GM19238 (cell line): ENCODE results near the gene TNIP2.
"Not testable (repeated sequence)": the region's sequence is repeated elsewhere in the genome, so short reads cannot be mapped to it uniquely, and the experiment has no call there.

Experiments
- DNase-seq: peaks from one replicate; pipeline ENCODE4 v3.0.0; 2011; ENCODE audit warnings: low spot score; ENCODE audit not compliant: insufficient read length

TNIP2 gene

GRCh38 chr4:2793586-2794485 lies 37.7 kb upstream of the TNIP2 start:
- DNase-seq: no peak

- DNase-seq: no peak
Observed at GRCh38 chr4:2792711-2793585, 36.8 kb upstream of the TNIP2 start, which contains the start of gene SH3BP2. SH3BP2 (plus strand) TSS chr4:2793085; CDS start chr4:2820618, 27,533 bp downstream.

GRCh38 chr4:2792396-2792710 lies 36.2 kb upstream of the TNIP2 start:
- DNase-seq: no peak

- no peak for DNase-seq
Observed at GRCh38 chr4:2791518-2792395, 35.6 kb upstream of the TNIP2 start.

DNA sequence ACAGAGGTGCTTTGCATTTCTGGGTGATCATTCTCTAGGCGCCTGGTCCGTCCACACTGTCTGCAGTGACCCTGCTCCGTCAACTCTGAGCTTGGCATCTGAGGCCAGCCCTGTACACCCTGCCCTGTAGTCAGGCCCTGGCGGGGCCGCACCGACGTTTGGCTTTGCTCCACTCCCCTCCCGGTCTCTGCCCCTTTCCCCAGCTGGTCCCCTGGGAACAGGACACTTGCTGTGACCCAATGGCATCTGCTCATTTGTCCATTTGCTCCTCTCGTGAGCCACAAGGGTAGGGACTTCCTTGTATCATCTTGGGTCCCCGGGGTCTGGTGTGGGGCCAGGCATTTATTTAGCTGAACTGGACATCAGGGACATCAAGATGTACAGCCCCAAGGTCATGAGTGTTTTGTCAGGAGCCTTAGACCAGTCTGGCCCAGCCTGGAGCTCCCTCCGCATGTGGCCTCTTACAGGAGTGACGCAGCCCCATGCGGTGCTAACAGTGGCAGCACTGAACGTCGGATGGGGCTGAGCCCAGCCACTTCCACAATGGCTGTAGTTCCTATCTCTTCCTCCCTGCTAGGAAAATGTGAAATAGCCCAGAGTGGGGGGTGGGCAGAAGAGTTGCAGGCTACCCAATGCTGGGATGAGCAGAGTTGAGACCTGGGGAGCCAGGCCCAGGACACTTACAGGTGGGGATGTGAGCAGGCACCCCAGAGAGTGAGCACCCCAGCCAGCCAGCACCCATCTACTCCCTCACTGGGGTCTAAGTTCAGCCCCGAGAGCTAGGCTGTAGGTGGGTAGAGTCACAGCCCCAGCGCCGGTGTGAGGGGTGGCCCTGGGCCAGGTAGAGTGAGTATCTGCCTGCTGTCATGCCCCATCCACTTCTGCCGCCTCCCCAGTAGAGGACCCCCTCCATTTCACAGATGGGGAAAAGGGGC lies 34.7 kb upstream of the TNIP2 start:
- no peak for DNase-seq

DNA sequence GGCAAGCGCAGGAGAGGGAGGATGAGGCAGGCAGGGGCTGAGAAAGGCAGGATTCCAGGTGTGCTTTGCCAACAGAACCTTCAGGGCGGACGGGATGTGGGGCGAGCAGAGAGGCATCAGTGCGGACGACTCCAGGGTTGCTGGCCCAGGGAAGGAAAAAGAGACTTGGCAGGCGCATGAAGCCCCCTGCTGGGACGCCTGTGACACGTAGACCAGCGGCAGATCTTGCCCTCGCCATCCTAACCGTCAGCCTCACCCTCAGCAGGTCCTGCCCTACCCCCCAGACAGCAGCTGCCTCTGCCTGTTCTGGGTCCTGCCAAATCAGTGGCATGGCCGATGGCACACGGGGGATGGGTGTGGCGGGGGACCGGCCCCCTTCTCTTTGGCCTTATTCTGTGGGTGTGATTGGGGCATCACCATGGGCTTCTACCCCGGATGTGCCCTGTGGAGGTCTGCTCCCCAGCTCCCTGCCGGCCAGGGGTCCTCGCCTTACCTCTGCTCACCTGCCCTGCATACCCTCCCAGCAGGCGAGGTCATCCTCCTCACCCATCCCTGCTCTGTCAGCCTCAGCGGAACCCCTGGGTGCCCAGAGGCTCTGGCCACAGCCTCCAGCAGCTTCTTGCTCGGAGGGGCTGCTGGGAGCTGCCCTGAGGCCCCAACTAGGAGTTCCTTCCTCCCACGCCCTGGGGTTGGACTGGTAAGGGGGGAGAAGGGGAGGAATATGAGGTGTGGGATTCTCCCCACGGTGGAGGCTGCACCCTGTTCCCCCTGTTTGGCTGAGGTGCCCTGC lies 33.9 kb upstream of the TNIP2 start:
- DNase-seq: no peak

GRCh38 chr4:2789351-2789750 lies 33.2 kb upstream of the TNIP2 start:
- DNase-seq: no peak

DNA sequence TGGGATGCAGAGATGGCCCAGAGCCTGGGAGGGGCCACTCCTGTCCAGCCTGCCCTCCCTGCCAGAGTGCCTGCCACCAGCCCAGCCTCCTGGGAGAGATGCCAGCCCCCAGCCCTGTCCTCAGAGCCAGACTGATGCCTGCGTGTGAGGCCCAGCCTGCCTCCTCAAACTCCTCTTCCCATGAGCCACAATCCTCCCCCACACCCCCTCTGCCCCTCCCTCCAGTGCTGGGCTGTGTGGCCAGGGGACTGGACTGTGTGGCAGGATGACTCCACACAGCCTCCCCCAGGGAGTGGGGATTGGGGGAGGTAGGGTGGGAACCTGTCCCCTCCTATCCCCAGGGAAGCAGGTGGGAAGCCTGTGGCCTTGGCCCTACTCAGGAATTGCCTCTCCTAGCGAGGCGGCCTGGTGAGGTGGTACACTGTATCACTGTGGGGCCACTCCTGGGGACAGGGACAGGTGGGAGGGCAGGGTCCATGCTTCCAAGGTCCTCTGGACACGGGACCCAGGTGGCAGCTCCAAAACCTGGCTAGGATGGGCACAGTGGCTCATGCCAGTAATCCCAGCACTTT lies 32.5 kb upstream of the TNIP2 start:
- no peak for DNase-seq

DNA sequence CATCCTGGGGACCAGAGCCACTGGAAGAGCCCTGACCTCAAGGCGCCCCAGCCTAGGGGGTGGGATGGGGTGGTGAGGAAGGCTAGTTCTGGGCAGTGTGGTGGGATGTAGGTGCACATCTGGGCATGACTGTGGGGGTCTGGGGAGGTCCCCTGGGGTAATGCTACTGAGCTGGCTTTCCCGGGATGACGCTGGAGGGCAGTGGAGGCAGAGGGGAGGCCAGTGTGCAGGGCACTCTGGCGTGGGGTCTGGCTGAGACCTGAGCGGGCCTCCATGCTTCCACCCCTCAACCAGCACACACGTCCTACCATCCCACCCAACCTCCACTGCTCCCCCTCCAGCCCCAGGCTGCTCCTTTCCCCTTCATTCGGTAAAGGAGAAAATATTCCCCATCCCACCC lies 32.0 kb upstream of the TNIP2 start:
- DNase-seq: no peak

DNA sequence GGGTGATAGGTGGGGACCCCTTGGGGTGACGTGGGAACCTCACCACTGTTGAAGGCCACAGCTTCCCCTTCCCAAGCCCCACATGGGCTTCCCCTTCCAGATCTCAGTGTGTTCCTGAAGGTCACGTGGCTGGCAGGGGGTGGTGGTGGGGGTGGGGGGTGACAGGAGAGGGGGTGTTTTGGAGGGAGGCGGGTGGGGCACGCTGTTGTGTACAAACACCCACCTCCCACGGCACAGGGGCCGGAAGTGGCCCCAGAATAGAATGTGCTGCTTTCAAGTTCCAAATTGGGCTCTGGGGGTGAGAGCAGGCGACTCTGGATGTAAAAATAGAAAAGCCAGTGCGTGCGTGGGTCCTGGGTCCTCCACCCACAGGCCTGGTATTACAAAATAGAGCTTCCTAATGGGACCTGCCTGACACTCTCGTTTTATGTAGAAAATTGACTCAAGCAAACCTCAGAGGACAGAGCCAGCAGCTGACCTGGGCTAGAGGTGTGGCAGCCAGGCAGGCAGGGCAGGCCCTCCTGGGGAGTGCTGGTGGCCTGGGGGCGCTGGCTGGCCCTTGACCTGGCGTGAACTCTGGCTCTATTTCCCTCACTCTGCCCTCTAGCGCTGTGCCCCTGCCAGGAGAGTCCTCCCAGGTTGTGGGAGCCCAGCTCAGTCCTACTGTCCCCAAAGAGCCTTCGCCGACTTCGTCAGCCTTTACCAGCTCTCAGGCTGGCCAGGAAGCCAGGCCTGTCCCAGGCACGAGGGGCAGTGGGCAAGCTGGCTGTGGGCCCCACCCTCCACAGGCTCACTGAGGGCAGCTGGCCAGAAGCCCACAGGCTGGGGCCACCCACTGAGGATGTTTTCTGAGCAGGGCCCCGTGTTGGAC lies 31.3 kb upstream of the TNIP2 start:
- peak; percentile 71 for DNase-seq

- DNase-seq: no peak
Observed at GRCh38 chr4:2786794-2787229, 30.7 kb upstream of the TNIP2 start.

GRCh38 chr4:2786152-2786671 lies 30.1 kb upstream of the TNIP2 start:
- peak; percentile 41 for DNase-seq

- DNase-seq: no peak
Observed at GRCh38 chr4:2785613-2786012, 29.5 kb upstream of the TNIP2 start.

- DNase-seq: no peak
Observed at GRCh38 chr4:2783790-2784189, 27.7 kb upstream of the TNIP2 start.

- DNase-seq: no peak
Observed at GRCh38 chr4:2781911-2782310, 25.8 kb upstream of the TNIP2 start.

DNA sequence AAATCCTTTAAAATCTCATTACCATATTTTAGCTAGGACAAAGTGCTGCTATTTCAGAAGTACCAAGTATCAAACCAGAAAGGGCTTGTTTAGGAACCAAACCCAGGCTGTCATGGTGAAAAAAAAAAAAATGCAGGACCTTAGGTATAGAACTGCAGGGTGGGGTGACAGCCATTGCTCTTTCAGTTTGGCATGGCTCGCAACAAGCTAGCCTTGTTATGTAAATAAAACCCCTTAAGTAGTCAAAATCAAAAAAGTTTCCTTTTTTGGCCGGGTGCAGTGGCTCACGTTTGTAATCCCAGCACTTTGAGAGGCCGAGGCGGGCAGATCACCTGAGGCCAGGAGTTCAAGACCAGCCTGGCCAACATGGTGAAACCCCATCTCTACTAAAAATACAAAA lies 24.5 kb upstream of the TNIP2 start:
- not testable (repeated sequence) for DNase-seq

GRCh38 chr4:2771264-2771663 lies 15.1 kb upstream of the TNIP2 start:
- DNase-seq: no peak

DNA sequence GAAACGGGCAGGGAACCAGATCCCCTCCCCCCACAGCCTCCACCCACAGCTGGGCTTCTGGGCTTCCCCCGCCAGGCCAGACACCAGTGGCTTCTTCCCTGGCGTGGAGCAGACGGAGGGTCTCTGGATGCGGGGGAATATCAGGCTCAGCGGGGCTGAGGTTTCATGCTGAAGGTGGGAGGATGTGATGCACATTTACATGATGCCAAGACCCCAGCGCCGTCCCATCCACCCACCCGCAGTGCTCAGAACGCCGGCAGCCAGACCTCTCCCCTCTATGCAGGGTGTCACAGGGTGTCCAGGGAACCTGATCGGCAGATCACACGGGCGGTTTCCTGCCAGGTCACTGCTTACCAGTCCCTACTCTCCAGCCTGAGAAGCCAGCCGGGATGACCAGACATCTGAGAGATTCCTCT lies 12.8 kb upstream of the TNIP2 start:
- DNase-seq: no peak
